NCI-H2081 treated with DMSO at 0.1 percent for 48 hours (cell line): ENCODE data around the gene FARS2.

Source experiments
- DNase-seq: peaks from one replicate; lab custom pipeline; 2025; lab: John Stamatoyannopoulos, UW

The FARS2 gene

DNA sequence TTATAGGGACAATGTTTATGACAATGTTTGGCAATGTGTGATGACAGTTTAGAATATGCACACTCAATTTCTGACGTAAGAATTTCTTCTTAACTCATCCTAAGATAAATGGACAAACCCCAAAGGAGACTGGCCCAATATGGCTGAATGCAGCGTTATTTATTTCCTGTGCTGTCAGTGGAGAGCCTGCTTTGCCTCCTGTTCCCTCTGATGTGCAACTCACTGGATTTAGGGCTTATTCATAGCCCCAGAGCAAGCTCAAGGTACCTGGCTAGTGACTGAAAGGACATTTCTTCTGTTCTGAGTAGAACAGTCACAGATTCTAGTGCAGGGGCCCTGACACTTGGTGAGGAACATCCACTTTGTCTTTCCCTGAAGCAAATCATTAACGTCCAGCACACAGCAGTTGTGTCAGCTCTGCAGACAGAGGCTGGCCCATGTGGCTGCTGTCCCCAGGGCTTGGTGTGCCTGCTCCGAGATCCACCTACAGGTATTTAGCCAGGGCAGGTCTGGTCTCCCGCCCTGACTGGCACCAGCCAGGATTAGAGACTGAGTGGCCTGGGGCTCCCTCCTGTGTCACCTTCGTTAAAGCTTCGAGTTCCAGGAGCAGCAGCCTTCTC, 64.8 kb downstream of the FARS2 start:
- DNase-seq: no peak

DNA sequence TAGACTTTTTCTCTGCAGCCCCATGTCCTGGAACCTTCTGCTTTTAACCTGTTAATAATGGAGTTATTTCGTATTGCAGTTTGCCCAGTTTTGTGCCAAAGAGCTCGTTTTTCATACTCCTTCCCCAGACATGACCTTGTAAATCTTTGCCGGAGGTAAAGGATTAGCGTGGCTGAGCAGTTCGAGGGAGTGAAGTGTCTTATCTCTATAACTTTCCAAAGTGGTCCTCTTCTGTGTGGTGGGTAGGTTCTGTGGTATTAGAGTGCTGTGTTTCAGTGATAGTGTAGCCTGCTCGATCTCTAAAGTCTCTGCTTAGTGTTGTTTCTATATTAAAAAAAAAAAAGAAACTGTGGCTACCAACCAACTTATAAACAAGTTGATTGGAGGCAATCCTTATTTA, 67.5 kb downstream of the FARS2 start:
- DNase-seq: no peak

DNA sequence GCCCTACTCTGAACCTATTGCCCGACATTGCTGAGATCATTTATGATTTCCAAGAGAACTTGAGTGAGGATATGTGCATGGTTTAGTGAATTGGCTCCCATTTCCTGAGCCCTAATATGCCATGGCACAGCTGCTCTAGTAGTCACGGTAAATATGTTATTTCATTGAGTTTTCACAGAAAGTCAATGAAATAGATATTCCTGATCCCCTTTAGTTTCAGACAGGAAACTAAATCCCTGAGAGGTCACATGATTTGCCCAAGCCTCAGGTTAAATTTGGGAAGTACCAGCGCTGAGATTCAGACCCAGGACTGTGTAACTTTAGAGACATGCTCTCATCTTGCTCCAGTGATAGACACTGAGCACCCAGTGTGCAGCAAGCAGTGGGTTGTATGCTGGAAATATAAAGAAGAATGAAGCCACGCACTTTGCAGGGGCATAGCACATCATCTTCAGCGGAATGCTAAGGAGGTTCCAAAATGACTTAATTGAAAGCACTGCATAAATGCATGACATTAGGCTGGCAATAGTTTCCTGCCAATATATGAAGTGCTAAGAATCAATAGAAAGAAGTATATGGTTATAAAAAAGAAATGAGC, 70.6 kb downstream of the FARS2 start:
- DNase-seq: no peak

DNA sequence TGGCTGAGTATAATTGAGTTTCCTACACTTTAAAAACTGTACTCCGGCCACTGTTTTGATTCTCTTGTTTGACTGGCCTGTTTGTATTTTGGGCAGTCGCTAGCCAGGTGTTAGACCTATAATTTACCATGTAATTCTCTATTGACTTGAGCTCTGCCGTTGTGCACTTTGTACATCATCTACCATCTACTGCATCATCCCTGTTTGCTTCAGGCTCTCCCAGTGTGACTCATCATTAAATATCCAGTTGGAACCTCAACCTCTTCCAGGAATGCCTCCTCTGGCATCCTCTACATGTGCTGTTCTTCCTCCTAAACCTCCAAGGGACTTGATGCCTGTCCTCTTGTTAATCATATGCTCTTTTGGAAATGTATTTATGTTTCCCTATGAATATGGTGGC, 72.3 kb downstream of the FARS2 start:
- peak; percentile 72 for DNase-seq

DNA sequence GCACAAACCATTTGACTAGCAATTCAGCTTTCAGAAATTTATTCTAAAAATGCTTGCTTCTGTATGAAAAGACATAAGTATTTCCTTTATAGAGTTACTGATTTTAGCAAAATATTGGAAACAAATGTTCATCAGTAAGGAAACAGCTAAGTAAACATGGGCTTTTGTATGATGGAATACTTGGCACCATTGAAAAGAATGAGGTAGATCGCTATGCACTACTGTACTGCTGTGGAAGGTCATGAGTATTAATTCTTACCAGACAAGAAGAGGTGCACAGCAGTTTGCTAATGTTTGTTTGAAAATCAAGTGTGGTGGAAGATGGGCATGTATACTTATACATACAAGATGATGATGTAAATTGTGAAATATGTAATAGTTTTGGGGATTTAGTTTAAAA, 73.0 kb downstream of the FARS2 start:
- no peak for DNase-seq

DNA sequence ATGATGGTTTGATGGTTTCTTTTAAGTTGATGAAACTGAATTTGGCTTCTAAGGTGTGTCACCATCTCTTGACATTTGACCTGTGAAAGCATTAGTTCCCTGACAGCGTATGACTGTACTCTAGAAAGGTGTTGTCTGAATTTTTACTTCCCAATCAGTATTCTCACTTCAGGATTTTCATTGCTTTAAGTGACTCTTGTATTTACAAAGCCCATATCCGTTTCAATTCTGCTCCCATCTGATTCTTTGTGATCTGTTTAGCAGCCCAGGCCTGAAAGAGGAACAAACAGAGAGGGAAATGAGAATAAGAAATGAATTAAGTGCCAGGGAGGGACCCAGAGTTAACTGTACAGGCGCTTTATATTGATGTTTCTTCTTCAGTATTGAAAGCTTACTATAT, 73.7 kb downstream of the FARS2 start:
- no peak for DNase-seq

DNA sequence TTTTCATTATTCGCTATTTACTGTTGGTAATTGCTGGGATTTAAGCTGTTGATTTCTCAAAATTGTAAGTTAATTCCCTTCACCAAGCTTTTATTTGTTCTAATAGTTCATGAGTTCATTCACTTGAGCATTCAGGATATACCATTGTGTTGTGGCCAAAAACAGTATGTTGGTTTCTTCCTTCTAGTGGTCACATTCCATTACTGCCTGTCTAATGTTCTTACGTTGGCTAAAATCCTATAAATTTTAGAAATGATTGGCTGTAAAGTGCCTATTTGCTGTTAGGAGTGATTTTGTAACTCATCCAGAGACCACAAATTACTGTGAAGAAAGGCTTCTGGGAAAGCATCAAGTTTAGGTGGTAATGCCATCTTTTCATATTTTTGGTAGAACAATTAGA, 76.3 kb downstream of the FARS2 start:
- no peak for DNase-seq

DNA sequence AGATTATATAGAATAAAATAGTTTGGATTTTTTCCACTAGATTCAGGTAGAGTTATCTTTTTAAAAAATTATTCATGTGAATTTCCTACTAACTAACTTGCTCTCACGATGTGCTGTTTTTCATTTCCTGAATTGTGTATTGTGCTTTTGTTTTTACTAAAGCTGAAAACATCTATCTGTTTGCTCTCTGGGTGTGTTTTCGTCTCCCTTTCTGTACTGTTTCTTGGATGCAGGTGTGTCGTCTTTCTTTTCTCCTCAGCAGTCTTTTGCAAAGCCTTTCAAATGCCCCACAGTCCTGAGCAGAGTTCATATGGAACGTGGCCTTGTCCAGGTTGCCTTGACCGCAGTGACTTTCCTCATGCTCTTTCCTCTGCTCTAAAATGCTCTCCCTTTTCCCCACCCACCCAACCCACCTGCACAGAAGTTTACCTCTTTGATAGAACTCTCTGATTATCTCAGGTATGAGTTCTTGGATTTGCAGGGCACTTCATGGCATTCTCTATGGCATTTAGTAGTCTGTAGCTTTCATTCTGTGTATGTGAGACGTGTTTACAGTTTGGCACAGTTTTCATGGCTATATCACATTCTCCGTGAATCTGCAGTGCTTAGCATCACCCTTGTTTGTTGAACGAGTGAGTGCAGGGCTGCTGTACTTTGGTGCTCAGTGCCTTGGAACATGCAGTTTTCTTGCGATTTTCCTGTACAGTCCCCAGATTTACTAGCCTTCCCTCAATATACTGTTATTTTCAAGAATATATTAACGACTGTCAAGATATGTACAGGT, 77.1 kb downstream of the FARS2 start:
- no peak for DNase-seq

DNA sequence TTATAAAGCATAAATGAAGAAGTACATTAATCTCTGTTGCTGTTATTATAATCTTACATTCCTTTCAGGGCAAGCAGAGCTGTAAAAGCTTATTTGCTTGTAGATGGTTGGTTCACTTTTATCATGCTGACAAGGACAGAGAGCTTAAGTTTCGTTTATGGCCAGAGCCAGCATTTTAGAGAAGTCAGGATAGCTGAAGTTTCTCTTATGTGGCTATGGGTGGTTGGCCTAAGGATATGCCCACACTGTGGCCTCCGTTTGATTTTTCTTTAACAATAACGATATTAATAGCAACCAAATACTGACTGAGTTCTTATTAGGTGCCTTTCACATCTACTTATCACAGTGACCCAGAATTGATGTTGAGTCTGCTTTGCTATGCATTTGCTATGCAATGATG, 78.5 kb downstream of the FARS2 start:
- DNase-seq: no peak

DNA sequence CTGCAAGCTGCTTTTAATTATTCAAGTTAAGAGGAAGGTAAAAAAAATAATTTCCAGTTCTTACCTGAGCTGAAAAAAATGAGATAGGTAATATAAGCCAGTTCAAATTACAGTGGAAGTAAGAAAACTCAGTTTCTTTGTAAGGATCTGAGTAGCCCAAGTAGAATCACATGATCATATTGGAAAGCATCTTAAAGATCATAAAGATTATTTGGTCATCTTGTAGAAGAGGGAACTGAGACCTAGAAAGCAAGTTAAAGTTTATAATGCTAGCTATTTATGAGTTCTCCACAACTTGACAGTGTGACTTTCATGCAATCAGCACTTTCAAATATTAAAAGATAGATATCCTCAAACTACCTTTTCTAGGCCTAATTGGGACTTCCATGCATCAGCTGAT, 80.5 kb downstream of the FARS2 start:
- no peak for DNase-seq

DNA sequence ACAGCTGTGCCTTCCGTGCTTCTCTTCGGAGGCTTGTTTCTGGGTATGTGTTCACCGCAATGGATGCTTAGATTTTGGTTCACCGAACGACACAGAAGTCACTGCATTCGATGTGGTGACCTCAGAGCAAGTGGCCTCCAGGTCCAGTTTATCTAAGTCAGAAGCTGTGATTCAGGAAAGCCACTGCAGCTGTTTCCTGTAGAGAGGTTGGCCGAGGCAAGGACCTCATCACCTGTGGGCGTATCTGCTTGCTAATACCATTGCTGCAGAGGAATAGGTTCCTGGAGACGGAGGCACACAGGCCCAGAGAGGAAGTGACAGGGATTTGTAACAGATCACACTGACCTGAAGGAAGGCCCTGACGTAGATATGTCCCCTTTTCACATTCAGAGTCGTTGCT, 82.7 kb downstream of the FARS2 start:
- no peak for DNase-seq

DNA sequence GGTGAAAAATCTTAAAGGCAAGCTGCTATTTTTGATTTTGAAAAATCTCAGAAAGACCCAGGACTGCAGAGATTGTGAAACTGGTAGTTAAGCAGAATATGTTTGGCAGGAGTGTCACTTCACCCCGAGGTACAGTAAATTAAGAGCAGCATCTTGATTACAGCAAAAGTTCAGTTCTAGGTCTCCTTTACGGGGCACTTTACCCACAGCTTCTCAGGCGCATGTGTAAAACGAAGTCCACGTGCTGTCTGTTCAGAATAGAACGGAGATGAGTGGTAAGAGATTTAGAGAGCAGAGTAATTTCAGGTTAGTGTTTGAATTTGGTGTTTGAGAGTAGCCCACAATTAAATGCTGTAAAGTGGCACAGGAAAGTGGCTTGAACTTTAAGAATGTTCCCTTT, 84.0 kb downstream of the FARS2 start:
- DNase-seq: no peak

DNA sequence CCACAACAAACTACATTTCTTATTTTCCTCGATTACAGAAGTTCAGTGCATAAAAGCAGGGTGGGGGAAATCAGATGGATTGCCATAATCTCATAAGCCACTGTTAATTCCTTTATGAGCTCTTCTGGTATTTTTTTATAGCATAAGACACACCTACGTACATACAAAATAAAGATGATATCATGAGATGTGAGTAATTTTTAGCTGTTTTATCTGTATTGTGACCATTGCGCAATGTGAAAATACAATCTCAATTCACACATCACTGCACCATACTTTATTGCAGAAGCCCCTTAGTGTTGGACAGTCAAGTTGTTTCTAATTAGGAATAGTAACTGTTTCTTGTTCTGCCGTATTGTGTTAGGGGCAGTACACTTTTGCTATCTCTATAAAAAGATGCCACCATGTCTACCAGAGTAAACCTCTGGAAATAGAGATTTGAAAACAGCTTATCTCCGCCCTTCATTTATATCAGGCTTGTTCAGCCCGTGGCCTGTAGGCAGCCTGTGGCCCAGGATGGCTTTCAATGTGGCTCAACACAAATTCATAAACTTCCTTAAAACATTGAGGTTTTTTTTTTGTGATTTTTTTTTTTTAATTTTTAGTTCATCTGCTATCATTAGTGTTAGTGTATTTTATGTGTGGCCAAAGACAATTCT, 90.4 kb downstream of the FARS2 start:
- DNase-seq: no peak

DNA sequence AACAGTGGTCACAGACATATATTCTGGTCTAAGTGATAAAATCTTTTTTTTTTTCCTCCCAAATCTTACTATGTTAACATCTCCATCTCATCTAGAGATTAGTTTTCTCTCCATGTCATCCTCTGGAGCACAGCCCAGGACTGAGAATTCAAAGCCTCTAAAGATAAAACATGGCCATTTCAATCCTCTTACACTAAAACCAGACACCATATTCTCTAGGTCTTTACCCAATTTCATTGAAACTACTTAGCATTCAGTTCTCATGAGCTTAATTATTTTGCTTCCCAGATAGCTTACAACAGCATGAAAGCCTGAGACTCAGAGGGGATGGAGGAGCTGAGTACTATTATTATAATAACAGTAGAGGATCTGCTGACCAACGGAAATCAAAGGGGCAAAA, 92.7 kb downstream of the FARS2 start:
- DNase-seq: no peak

DNA sequence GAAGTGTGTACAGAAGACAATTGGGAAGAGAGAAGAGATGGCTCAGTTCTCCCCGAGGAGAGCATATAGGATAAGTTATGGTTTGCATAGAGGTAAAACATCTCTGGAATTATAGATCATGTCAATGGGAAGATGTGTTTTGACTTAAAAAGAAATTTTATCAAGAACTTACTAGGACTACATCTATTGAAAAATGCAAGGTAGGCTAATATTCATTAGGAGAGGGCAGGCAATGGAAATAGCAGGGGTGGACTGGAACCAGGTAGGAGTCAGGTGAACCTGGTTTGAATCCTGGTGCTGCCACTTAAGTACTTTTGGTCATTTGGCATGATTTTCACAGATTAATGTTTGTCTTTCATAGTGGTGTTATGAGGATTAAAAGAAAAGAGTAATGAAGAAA, 96.2 kb downstream of the FARS2 start:
- no peak for DNase-seq

DNA sequence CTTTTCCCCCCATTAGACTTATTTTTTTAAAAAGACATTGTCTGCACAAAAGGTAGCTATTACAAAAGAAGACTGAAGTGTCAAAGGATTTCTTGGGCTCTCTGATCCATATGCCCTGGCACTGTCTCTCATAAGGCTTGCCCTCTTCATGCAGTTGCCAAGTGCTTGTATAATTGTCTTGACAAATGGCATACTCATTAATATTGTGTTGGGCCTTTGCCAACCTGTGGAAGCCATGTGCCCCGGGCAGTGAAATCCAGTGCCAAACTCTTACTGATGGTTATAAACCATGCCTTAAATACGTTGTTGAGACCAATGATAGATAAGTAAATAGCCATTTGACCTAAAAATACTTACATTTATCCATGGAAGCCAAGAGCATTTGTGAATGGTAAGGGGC, 98.1 kb downstream of the FARS2 start:
- DNase-seq: peak; percentile 66

DNA sequence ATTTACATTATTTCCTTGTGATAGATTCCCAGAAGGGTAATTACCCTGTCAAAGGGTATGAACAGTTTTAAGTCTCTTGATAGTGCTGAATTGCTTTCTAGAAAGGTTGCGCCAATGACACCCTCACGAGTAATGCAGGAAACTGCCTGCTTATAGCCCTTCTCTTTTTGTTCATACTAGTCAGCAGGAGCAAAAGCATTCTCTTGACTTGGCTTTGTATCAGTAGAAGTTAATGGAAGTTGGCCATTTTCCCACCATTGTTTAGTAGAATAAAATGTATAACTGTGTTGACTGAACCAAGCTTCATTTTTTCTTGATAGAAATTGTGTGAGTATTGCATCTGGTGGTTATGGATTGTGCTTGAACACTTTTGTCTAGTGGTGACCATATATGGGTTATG, 100.1 kb downstream of the FARS2 start:
- no peak for DNase-seq

DNA sequence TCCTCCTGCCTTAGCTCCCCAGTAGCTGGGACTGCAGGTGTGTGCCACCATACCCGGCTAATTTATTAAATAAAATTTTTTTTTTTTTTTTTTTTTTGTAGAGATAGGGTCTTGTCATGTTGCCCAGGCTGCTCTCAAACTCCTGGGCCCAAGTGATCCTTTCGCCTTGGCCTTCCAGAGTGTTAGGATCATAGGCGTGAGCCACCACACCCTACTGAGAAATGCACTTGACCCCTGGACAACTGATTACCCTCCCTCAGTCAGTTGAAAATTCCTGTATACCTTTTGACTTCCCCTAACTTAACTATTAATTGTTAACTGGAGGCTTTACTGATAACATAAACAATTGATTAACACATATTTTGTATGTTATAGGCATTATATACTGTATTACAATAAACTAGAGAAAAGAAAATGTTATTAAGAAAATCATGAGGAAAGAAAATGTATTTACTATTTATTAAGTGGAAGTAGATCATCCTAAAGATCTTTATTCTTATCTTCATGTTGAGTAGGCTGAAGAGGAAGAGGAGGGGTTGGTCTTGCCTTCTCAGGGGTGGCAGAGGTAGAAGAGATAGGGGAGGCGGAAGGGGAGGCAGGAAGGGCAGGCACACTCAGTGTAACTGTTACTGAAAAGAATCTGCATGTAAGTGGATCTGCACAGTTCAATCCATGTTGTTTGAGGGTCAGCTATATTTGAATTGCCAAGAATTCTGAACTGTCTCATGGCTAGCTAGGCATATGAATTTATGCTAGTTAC, 104.3 kb downstream of the FARS2 start:
- DNase-seq: no peak

DNA sequence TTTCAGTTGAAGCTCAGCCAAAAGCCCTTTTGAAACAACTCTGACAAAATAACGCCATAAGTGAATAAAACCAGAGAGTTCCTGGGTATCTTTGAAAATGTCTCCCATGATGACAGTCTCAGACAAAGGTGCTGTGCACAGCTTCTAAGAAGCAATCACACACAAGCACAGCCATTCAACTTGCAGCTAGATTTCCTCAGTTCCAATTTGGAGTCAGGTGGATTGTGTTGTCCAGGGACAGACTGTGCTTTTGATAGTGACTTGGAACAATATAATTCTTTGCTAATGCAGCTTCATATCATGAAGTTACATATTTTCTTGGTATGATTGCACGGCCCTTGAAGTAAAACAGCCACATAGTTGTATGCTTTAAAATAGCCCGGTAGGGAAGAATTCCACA, 105.6 kb downstream of the FARS2 start:
- DNase-seq: no peak

DNA sequence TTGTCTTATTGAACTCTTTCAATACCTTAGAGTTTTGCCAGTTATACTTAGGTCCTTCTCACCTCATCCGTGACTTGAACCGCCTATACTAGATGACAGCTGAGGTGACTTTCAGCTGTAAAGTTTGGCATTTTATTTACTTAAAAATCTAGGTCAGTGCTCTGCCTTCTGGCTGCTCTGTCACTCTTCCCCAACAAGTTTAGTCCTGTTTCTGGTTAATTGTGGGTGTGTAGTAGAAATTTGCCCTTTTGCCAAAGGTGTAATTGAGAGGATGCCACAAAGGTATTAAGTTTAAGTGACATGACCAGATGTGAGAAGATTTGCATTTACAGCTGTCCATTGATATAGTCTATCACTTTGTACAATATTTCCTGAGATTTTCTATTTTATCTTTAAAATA, 106.2 kb downstream of the FARS2 start:
- DNase-seq: no peak

DNA sequence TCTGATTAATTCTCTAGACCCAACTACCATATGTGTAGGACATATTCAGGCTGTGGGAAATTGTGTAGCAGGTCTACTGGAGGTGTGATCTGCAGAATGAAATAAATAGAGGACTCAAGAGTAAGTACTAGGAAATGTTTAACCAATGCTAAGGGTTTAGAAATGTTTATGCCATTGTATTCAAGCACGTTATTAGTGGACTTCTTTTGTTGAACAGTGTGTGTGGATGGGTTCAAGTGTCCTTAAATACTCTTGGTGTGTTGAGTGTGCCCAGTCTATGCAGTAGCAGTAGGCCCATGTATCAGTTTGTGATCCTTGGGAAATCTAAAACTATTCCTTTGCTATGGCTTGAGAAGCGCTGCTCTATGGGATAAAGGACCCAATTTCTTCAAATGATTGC, 112.1 kb downstream of the FARS2 start:
- DNase-seq: no peak

DNA sequence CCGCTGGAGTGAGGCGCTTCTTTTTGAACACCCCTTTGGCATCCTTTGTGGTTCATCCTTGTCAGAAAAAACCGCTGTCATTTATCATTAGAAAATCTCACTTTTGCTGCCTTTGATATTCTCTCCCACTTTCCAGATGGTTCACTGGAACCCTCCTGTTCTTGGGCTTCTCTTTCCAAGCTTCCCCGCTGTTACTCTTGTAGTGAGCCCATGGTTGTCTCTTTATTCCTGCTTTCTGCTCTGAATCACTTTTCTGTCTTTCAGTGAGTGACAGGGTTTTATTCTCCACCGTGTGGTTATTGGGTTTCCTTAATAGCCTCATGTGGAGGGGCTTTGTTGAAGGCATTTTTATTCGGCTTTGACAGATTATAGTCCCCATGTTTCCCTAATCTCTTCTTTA, 117.0 kb downstream of the FARS2 start:
- no peak for DNase-seq
